Thyroid gland (tissue), 4 donors: ENCODE results near the gene CCM2.

ENCODE experiments used
- CTCF ChIP-seq, 6 experiments: fragments of 200-600 bp in 3 of 6; fragments of 450-650 bp in 3 of 6; sonication (generic) in 3 of 6; IDR thresholded peaks; one replicate each; pipeline ENCODE4 v1.5.1; 2016 to 2019; ENCODE audit warnings: antibody characterized with exemption in 6 of 6, mild to moderate bottlenecking in 2 of 6, inconsistent platforms in 1 of 6, moderate library complexity in 1 of 6
- POLR2A ChIP-seq, 2 donors: fragments of 450-650 bp; IDR thresholded peaks; one replicate each; pipeline ENCODE4 v1.6.1; 2017; ENCODE audit warnings: antibody characterized with exemption in 2 of 2, mild to moderate bottlenecking in 2 of 2, moderate library complexity in 1 of 2

- TF ChIP-seq CTCF (IDR thresholded peaks at IDR 0.05) = no peak
- TF ChIP-seq POLR2A (IDR thresholded peaks at IDR 0.05) = no peak
Observed at GRCh38 chr7:45015313-45015712, 15.3 kb downstream of the CCM2 start.
